ENCODE data around the gene LRRC26.
A peak's percentile ranks its signal among the peaks of the same experiment; 100 is the strongest.
"Not testable (repeated sequence)": the region's sequence is repeated elsewhere in the genome, so short reads cannot be mapped to it uniquely, and the experiment has no call there.

The LRRC26 gene

DNA sequence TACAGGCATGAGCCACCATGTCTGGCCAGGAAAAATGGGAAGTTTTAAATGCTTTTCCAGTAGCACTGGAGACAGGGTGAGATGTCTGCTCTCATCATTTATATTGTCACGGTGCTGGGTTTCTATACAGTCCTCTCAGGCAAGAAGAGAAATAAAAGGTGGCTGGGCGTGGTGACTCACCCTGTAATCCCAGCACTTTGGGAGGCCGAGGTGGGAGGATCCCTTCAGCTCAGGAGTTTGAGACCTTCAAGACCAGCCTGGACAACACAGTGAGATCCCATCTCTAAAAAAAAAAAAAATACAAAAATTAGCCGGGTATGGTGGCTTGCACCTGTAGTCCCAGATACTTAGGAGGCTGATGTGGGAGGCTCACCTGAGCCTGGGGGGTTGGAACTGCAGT is 35.7 kb downstream of the LRRC26 start:
- DNase-seq: no peak

GRCh38 chr9:137130176-137130755 is 39.6 kb downstream of the LRRC26 start:
- no peak for DNase-seq

DNA sequence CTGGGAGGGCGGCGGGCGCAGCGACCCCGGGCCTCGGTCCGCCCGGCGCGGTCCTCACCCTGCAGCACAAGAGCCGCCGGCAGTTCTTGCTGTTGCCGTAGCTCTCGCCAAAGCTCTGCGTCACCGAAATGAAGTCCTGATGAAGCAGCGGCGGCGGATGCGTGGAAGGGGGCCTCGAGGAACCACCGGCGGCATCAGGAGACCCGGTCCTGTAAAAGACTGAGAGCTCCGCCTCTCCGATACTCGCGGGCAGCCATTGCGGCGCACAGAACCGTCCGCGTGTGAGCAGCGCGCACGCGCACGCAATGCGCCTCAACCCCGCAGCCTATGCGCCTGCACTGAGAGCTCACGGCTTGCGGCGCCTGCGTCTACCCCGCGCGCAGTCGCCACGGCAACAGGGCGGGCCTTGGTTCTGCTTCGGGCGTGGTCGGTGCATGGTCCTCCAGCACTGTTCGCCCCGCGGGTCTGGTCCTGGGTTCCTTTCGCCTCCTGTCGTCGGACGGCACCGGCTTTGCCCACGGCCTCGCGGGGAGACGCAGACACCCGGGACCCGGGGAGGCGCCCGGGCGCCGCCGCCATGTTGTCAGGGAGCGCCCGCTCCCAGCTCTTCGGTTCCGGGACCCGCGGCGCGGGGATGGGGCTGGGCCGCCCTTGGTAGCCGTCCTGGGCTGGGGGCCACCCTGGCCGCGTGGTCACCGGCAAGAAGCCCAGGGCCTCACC is 40.2 kb downstream of the LRRC26 start:
- DNase-seq: peak; percentile 86

GRCh38 chr9:137128862-137129455 is 40.9 kb downstream of the LRRC26 start:
- no peak for DNase-seq

- DNase-seq: no peak
These were observed 41.5 kb downstream of the LRRC26 start for GRCh38 chr9:137128158-137128861.

- DNase-seq: no peak
These were observed 42.3 kb downstream of the LRRC26 start for GRCh38 chr9:137127301-137128157.

GRCh38 chr9:137126786-137127185 is 43.1 kb downstream of the LRRC26 start:
- DNase-seq: no peak

GRCh38 chr9:137123952-137124462 is 45.8 kb downstream of the LRRC26 start:
- DNase-seq: not testable (repeated sequence)

DNA sequence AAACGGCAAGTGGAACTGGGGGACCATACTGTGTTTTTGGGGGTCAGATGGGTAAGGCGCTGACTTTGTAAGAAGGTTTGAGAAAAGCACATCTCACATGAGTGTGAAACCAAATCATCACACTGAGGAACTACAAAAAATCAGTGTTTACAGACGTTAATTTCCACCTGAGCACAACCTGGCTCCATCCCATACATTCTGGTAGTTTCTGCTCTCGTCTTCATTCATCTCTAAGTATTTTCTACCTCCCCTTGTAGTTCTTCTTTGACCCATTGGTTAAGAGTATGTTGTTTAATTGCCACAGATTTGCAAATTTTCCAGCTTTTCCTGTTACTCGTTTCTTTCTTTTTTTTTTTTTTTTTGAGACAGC is 46.4 kb downstream of the LRRC26 start:
- no peak for DNase-seq

DNA sequence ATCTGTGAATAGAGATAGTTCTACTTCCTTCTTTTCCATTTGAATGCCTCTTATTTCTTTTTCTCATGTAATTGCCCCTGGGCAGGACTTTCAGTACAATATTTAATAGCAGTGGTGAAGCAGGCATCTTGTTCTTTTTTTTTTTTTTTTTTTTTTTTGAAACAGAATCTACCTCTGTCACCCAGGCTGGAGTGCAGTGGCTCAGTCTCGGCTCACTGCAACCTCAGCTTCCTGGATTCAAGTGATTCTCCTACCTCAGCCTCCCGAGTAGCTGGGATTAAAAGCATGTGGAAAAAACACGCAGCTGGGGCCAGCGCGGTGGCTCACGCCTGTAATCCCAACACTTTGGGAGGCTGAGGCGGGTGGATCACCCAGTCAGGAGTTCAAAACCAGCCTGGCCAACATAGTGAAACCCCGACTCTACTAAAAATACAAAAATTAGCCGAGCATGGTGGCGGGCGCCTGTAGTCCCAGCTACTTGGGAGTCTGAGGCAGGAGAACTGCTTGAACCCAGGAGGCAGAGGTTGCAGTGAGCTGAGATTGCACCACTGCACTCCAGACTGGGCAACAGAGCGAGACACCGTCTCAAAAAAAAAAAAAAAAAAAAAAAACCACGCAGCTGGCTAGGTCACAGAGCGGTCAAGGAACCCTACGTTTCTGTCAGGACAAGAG is 46.9 kb downstream of the LRRC26 start:
- DNase-seq: not testable (repeated sequence)

DNA sequence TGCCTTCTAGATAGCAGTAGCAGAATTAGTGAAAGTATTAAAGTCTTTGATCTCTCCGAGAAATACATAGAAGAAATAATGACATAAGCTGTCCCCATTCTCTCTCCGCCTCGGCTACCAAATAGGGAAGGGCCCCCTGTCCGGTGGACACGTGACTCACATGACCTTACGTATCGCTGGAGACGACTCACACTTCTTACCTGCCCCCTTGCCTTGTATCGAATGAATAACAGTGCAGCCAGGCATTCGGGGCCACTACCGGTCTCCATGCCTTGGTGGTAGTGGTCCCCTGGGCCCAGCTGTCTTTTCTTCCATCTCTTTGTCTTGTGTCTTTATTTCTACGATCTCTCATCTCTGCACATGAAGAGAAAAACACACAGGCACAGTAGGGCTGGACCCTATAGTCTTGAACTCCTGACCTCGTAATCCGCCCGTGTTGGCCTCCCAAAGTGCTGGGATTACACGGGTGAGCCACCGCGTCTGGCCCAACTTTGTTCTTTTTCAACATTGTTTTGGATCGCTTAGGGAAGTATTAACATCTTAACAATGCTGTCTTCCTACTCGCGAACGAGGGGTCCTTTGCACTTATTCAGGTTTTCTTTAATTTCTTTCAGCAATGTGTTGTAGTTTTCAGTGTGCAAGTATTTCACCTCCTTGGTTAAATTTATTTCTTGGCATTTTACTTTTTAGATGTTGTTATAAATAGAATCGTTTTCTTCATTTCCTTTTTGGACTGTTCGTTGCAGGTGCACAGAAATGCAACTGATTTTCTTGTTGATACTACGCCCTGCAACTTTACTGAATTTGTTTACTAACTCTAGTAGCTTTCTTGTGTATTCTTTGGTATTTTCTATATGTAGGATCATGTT is 47.7 kb downstream of the LRRC26 start:
- DNase-seq: not testable (repeated sequence)
